ENCODE measurements around the gene KLHL34. TPM values are rescaled to one million over a fixed set of nuclear protein-coding genes. Genes with fewer than 3 reads are reported as not detected.

Gene KLHL34
- total and polyA plus RNA-seq, 2 experiments from 2014 or later = not detected

DNA sequence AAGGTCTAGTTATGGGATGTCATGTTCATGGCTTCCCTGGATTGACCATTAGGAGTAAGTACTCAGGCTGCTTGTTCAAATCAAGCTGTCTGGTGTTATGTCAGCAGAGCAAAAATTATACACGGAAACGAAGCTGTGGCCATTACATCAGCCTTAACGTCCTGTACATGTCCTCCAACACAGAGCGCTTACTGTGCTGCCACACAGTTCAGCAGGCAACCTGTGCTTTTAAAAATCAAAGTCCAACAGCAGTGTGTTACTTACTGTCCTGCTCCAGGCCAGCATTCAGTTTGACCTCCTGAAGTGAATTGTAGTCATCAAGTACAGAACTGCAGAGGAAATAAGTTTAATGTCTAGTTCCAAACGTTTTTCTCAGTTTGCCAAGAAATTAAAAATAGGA is 46.0 kb downstream of the KLHL34 start:
- H3K27me3 ChIP-seq = no peaks in the 10 kb centered on the region
- no peak overlapping the region for H3K27ac ChIP-seq
- H3K4me3 ChIP-seq = no peak overlapping the region
- H3K36me3 ChIP-seq = no peaks in the 10 kb centered on the region
- no peaks in the 10 kb centered on the region for H3K4me1 ChIP-seq (ENCODE audit: low read depth)
- no peaks in the 10 kb centered on the region for H3K9me3 ChIP-seq (ENCODE audit: low read depth)
- DNase-seq (ENCODE audit: low read depth in 1 of 2, low spot score in 1 of 2) = no peak
- TF ChIP-seq, protein P1, sequence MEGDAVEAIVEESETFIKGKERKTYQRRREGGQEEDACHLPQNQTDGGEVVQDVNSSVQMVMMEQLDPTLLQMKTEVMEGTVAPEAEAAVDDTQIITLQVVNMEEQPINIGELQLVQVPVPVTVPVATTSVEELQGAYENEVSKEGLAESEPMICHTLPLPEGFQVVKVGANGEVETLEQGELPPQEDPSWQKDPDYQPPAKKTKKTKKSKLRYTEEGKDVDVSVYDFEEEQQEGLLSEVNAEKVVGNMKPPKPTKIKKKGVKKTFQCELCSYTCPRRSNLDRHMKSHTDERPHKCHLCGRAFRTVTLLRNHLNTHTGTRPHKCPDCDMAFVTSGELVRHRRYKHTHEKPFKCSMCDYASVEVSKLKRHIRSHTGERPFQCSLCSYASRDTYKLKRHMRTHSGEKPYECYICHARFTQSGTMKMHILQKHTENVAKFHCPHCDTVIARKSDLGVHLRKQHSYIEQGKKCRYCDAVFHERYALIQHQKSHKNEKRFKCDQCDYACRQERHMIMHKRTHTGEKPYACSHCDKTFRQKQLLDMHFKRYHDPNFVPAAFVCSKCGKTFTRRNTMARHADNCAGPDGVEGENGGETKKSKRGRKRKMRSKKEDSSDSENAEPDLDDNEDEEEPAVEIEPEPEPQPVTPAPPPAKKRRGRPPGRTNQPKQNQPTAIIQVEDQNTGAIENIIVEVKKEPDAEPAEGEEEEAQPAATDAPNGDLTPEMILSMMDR (IDR thresholded peaks at IDR 0.05; ENCODE audit: low read depth, low read length) = no peak

DNA sequence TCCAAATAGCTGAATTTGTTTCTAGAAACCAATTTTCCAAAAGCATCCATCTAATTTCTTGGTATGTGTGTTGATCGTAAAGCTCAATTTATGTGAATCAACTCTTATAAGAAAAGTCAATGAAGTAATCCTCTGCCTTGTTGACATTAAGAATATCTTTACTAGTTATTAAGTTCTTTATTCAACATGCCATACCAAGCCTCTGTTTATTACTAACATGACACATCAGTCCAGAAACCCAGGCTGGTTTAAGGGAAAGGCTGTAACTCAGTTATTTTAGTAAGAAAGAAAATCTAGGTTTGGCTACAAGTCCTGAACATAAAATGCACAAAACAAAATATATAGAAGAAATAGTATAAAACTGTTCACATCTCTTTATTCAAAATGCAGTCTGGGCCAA is 48.0 kb downstream of the KLHL34 start:
- TF ChIP-seq, protein P1 (IDR thresholded peaks at IDR 0.05; ENCODE audit: low read depth, low read length) = no peak
- no peak overlapping the region for H3K4me3 ChIP-seq
- no peaks in the 10 kb centered on the region for H3K4me1 ChIP-seq (ENCODE audit: low read depth)
- H3K36me3 ChIP-seq = no peaks in the 10 kb centered on the region
- no peak for DNase-seq (ENCODE audit: low read depth in 1 of 2, low spot score in 1 of 2)
- H3K27me3 ChIP-seq = no peaks in the 10 kb centered on the region
- no peak overlapping the region for H3K27ac ChIP-seq
- H3K9me3 ChIP-seq (ENCODE audit: low read depth) = no peaks in the 10 kb centered on the region

DNA sequence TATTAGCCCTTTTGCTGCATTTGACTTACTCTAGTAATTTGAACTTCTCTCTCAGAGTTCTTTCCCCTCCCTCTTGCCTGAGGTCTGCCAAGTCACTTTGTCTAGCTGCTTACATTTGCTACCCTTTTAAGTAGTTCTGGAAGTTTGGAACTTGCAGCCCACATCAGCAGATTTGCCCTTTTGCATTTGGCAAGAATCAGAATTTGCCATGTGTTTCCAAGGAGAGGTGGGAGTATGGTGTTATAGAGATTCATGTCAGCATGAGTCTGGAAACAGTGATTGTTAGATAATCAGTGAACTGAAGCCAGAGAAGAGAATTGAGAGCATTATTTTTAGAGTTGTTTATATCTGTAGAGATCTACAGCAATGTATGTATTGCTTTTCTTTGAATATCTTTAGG is 52.1 kb downstream of the KLHL34 start:
- no peaks in the 10 kb centered on the region for H3K36me3 ChIP-seq
- H3K27me3 ChIP-seq = no peaks in the 10 kb centered on the region
- no peak overlapping the region for H3K27ac ChIP-seq
- H3K4me1 ChIP-seq (ENCODE audit: low read depth) = no peaks in the 10 kb centered on the region
- no peak for DNase-seq (ENCODE audit: low read depth in 1 of 2, low spot score in 1 of 2)
- H3K9me3 ChIP-seq (ENCODE audit: low read depth) = no peaks in the 10 kb centered on the region
- TF ChIP-seq, protein P1 (IDR thresholded peaks at IDR 0.05; ENCODE audit: low read depth, low read length) = no peak
- H3K4me3 ChIP-seq = no peak overlapping the region

Other genes with a start within 250 kb of the KLHL34 start
- 402 and 912 TPM in 2 replicates for gene SMPX, start 99.8 kb upstream of the KLHL34 start, total RNA-seq
- 633 and 1,072 TPM in 2 replicates for gene SMPX, start 99.8 kb upstream of the KLHL34 start, polyA plus RNA-seq
- 4.7 and 9.1 TPM in 2 replicates for gene MBTPS2, start 181.3 kb upstream of the KLHL34 start, total RNA-seq
- 20.5 and 29.4 TPM in 2 replicates for gene MBTPS2, start 181.3 kb upstream of the KLHL34 start, polyA plus RNA-seq
- 0.63 and 1.1 TPM in 2 replicates for gene YY2, start 197.7 kb upstream of the KLHL34 start, total RNA-seq
- gene YY2, start 197.7 kb upstream of the KLHL34 start, polyA plus RNA-seq = 1.1 and 1.5 TPM in 2 replicates